NCI-H2029 treated with DMSO at 0.1 percent for 48 hours (cell line): ENCODE measurements around the gene EOLA1.
A peak's percentile ranks its signal among the peaks of the same experiment; 100 is the strongest.
"Not testable (repeated sequence)": the region's sequence is repeated elsewhere in the genome, so short reads cannot be mapped to it uniquely, and the experiment has no call there.

Experiments used
- DNase-seq: peaks from one replicate; lab custom pipeline; 2025; lab: John Stamatoyannopoulos, UW

The EOLA1 gene

GRCh38 chrX:149545545-149546543, 5.0 kb downstream of the EOLA1 start:
- DNase-seq, result not testable (repeated sequence)

GRCh38 chrX:149546962-149547361, 6.2 kb downstream of the EOLA1 start:
- not testable (repeated sequence) for DNase-seq

GRCh38 chrX:149547782-149548181, 7.0 kb downstream of the EOLA1 start:
- not testable (repeated sequence) for DNase-seq

DNA sequence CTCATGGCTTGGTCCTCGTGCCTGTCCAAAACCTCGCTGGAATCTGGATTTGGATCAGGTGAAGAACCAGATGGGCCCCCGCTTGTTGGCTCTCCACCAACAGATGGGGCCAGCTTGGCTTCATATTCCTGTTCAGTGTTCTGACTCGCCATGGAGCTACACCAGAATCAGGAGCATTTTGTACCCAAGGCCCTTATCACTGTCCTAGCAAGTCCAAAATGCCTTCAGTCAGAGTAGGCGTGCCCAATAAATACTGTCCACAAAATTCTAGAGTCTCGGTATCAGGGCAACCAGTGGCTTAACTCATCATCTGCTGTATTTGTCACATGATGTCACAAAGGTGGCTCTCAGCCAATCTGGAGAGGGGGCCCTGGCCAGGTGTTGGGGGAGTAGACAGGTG, 8.9 kb downstream of the EOLA1 start, which contains the start of gene HSFX3:
Gene HSFX3 (minus strand): TSS at position 224 of the 400 bp plus-strand sequence. CDS start 72 bp downstream, at position 152.
- DNase-seq, result not testable (repeated sequence)

DNA sequence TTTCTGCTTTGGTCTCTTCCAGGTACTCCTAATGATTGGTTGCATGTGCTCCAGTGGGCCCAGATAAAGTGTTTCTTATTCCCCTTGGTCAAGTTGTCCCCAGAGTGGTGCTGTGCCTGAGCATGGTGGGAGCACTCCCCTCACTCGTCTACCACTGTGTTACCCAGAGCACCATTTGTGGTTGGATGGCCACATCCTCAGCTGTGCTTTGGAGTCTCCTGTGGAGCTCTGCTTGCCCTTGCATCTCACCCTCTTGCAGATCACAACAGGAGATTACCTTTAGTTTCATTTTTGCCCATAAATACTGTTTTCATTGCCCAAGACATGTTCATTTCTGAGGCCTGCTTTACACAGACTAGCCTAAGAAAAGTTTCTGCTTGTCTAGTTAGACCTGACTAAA, 9.6 kb downstream of the EOLA1 start:
- DNase-seq, result not testable (repeated sequence)

DNA sequence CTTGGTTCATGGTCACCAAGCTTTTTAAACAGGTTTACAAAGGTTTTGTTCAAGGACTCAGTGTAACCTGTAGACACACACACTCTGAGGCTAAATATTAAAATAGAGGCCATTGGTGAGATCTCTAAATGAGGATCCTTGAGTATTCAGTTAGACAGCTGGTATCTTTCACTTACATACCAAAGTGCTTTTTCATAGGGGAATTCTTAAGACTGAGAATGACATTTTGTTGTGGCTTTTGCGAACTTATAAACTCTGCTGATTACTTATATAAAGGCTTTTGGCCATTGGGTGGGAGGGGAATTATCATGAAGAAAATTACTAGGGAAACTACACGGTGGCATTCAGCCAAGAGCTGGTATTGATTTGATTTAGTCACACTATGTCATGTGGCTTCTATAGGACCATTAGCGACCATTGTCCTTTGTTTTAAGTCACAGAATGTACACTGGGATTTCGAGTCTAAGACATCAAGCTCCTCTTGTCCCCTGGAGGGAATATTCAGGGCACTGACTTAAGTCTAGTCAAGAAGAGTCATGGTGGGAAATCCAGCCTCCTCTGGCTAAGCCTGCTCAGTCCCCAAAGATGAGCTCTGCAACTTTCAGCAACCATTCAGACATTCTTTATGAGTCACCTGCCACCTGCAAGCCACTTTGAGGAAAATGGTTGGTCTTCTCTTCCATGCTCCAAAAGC, 10.6 kb downstream of the EOLA1 start:
- not testable (repeated sequence) for DNase-seq

- DNase-seq, result not testable (repeated sequence)
Observed at GRCh38 chrX:149551939-149552248, 11.1 kb downstream of the EOLA1 start.

DNA sequence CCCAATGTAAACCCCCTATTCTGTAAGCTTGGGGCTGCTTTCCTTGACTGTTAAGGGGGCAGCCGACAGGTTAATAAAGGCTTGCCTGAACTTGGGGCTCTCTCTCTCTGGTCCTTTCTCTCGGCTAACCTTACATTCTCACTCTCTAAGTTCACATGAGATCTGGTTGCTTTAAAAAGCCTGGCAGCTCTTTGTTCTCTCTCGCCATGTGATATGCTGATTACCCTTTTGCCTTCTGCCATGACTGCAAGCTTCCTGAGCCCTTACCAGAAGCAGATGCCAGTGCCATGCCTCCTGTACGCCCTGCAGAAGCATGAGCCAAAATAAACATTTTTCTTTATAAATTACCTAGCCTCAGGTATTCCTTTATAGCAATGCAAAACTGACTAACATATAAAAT, 14.4 kb downstream of the EOLA1 start:
- not testable (repeated sequence) for DNase-seq

DNA sequence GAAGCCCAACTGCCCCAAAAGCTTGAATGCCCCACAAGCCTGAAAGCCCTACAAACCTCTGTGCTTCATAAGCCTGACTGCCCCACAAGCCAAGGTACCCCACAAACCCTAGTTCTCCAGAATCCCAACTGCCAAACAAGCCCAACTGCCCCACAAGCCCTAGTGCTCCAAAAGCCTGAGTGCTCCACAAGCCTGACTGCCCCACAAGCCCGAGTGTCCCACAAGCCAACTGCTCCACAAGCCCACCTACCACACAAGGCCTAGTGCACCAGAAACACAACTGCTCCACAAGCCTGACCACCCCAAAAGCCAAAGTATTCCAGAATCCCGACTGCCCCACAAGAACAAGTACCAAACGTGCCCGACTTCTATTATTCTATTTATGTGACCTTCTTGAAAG, 22.5 kb downstream of the EOLA1 start:
- DNase-seq, result no peak

GRCh38 chrX:149567621-149568417, 27.0 kb downstream of the EOLA1 start:
- no peak for DNase-seq

- peak; percentile 0 for DNase-seq
Observed at GRCh38 chrX:149568701-149569296, 28.0 kb downstream of the EOLA1 start.

DNA sequence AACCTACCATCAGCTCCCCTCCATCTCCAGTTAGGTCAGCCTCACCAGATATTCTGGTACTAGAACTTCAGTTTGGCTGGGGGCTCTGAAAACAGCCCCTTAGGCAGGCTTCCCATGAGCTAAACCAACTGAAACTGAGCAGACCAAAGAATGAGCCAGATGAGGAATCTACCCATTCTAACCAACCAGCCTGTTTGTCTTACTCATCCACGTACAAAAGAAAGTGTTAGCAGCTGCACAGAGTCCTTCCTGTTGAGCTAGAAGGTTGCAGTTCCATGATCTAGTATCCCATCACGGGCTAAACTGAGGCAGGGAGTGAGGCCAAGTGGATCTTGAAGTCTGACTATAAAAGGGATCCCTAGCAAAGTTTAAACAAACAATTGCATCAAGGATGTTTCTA, 29.0 kb downstream of the EOLA1 start:
- no peak for DNase-seq

DNA sequence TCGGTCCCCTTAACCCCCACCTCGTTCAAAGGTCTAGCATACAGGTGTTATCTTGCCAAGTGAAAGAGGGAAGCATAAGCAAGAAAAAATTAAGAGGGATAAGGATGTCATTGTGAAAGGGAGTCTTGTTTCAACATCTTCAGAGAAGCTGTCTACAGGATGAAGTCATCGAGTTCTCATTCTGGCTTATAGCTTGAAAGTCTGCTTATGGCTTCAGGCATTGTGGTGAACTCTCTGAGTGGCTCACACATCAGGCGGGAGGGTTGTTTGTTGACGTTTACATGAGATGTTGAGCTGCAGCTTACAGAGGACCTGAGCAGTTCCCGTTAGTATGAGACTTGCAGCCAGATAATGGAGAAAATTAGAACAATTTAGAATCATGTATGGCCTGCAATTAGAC, 29.9 kb downstream of the EOLA1 start:
- DNase-seq, result no peak

DNA sequence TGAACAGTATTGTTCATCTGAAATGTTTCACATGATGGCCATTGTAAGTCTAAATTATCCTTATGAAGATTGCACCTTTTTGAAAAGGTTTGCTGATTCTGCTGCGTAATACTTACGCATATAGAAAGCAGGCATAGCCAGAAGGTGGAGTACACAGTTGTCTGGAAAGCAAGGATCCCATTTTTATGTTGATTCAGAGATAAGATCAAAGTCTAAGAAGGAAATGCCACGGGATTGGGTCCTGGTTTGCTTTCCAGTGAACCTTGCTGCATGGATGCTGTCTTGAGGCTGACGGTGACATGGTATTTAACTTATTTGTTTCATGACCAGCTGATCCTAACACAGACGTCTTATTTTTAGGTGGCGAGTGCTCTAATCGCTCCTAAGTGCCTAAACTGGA, 31.0 kb downstream of the EOLA1 start:
- DNase-seq, result no peak

DNA sequence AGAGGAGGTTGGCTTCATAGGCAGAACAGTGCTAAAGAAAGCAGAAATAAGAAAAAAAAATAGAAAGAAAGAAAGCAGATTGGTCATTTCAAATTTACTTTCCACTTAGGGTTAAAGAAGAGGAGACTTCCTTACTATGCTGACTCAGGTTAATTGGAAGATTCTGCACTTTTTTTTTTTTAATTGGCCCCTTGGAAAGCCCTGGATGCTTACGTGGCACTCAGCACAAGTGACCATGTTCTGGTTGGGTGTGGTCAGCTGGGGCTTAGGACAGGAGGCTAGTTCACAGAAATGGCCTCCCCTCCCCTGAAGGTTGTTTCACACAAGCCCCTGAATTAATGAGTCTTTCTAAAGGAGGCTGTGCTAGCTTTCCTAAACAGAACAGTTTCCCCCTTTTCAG, 31.9 kb downstream of the EOLA1 start:
- DNase-seq, result no peak

DNA sequence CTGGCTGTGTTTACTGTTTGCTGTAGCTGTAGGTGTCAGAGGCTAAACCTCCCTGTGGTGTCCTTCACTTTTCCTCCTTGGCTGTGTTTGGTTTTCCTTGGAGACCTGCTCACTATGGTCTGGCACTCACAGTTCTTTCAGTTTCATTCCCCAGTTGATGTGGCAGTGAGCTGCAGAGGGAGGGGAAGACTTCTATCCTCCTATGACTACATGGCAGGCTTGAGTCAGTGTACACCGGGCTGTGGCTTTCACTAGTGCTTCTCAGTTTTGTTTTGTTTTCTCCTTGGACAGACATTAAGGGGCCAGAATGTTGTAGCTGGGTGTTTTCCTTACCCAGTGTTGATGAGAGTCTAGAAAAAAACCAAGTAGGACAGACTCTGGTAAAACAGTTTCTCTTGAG, 32.6 kb downstream of the EOLA1 start:
- DNase-seq, result not testable (repeated sequence)

DNA sequence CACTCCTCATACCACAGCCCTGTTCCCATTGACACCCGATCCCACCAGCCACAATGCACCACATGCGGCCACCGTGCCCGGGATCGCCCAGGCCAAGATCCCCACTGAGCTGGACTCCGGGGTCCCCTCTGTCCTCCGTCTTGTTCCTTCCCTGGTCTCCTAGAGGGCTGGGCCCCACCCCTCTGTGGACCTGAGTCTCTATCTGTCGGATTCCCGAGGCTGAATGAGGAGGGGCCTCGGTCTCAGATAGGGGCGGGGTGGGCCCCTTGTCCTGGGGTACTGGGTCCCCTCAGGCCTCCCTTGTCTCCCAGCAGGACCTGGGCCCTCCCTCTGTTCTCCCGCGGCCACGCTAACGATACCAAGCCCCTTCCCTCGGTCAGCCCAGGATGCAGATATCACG, 44.8 kb downstream of the EOLA1 start:
- DNase-seq, result not testable (repeated sequence)

- not testable (repeated sequence) for DNase-seq
Observed at GRCh38 chrX:149587359-149587758, 46.5 kb downstream of the EOLA1 start, which contains the start of gene MAGEA9B. Gene MAGEA9B (minus strand): TSS chrX:149587459. CDS start chrX:149583179, 4,280 bp downstream.

DNA sequence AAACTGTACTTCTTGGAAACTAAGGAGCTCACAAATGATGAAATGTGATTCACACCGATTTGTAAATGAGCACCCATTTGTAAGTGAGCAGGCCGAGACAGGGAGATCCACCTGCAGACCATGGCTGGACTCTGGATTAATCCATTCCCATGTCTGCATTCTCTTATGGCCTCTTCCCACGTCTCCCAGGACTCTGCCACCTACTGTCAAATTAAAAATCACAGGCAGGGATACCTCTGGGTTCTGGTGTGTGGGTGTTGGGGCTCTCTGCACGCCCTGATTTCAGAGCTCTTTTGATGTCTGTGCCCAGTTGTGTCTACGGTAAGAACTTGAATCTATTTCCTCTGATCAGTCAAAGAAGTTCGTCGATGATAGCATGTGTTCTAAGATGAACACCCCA, 50.2 kb downstream of the EOLA1 start:
- DNase-seq, result not testable (repeated sequence)

DNA sequence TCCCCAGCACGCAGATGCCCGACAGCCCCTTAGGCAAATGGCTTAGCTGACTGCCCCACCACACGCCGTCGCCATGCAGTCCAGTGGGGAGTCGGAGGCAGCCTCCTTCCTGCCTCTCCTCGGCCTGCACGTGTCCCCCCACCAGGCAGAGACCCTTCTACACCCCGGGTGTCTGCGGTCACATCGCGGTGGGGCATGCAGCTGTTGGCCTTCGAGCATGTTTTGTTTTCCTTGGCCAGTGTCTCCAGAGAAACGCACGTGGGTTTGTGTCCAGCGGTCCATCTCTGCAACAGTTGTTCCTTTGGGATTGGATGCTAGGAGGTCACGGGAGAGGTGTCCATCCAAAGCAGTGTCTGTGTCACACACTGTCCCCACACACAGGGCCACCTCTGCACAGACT, 54.4 kb downstream of the EOLA1 start, which contains the start of gene HSFX2:
Gene HSFX2 (minus strand): TSS at position 101 of the 400 bp plus-strand sequence. CDS start 614 bp downstream, outside the sequence.
- DNase-seq, result not testable (repeated sequence)

- DNase-seq, result not testable (repeated sequence)
Observed at GRCh38 chrX:149595943-149596342, 55.1 kb downstream of the EOLA1 start.
